Measurements from ENCODE around the gene IFT122.
"Not testable (repeated sequence)": the region's sequence is repeated elsewhere in the genome, so short reads cannot be mapped to it uniquely, and the experiment has no call there.

Gene IFT122

GRCh38 chr3:129495006-129495639 is 55.1 kb downstream of the IFT122 start:
- DNase-seq (ENCODE audit: low spot score) = not testable (repeated sequence)

- not testable (repeated sequence) for DNase-seq (ENCODE audit: low spot score)
Observed at GRCh38 chr3:129497876-129498275, 57.9 kb downstream of the IFT122 start.

GRCh38 chr3:129498603-129499488 is 58.8 kb downstream of the IFT122 start:
- not testable (repeated sequence) for DNase-seq (ENCODE audit: low spot score)

GRCh38 chr3:129499604-129500333 is 59.7 kb downstream of the IFT122 start:
- not testable (repeated sequence) for DNase-seq (ENCODE audit: low spot score)

- no peak for DNase-seq (ENCODE audit: low spot score)
Observed at GRCh38 chr3:129500334-129500658, 60.3 kb downstream of the IFT122 start.

GRCh38 chr3:129501630-129502029 is 61.6 kb downstream of the IFT122 start:
- no peak for DNase-seq (ENCODE audit: low spot score)

GRCh38 chr3:129502641-129503408 is 62.8 kb downstream of the IFT122 start:
- DNase-seq (ENCODE audit: low spot score) = no peak

- no peak for DNase-seq (ENCODE audit: low spot score)
Observed at GRCh38 chr3:129503471-129504291, 63.7 kb downstream of the IFT122 start.

- DNase-seq (ENCODE audit: low spot score) = no peak
Observed at GRCh38 chr3:129504471-129505100, 64.6 kb downstream of the IFT122 start.

GRCh38 chr3:129505341-129505740 is 65.3 kb downstream of the IFT122 start:
- no peak for DNase-seq (ENCODE audit: low spot score)

GRCh38 chr3:129506231-129506742 is 66.3 kb downstream of the IFT122 start:
- DNase-seq (ENCODE audit: low spot score) = no peak

GRCh38 chr3:129507181-129507831 is 67.3 kb downstream of the IFT122 start:
- no peak for DNase-seq (ENCODE audit: low spot score)

GRCh38 chr3:129512595-129512994 is 72.6 kb downstream of the IFT122 start:
- no peak for DNase-seq (ENCODE audit: low spot score)

- no peak for DNase-seq (ENCODE audit: low spot score)
Observed at GRCh38 chr3:129513705-129514104, 73.7 kb downstream of the IFT122 start.

GRCh38 chr3:129514110-129514509 is 74.1 kb downstream of the IFT122 start:
- no peak for DNase-seq (ENCODE audit: low spot score)

- no peak for DNase-seq (ENCODE audit: low spot score)
Observed at GRCh38 chr3:129514563-129514962, 74.5 kb downstream of the IFT122 start.

- not testable (repeated sequence) for DNase-seq (ENCODE audit: low spot score)
Observed at GRCh38 chr3:129515108-129515820, 75.2 kb downstream of the IFT122 start.

GRCh38 chr3:129515821-129516432 is 75.9 kb downstream of the IFT122 start:
- not testable (repeated sequence) for DNase-seq (ENCODE audit: low spot score)

- no peak for DNase-seq (ENCODE audit: low spot score)
Observed at GRCh38 chr3:129517516-129517915, 77.5 kb downstream of the IFT122 start.
